Vagina (tissue), 2 donors: ENCODE measurements around the gene CRY1.

Experiments used
- POLR2A ChIP-seq, 2 donors: fragments of 450-650 bp; IDR thresholded peaks; one replicate each; pipeline ENCODE4 v1.6.1; 2017; ENCODE audit warnings: antibody characterized with exemption in 2 of 2, mild to moderate bottlenecking in 2 of 2, moderate library complexity in 2 of 2
- POLR2AphosphoS5 ChIP-seq, 2 donors: sonication (generic); formaldehyde crosslinking; IDR thresholded peaks; one replicate each; pipeline ENCODE4 v1.9.0; 2017; ENCODE audit warnings: antibody characterized with exemption in 2 of 2, mild to moderate bottlenecking in 2 of 2, low read depth in 1 of 2; ENCODE audit not compliant: insufficient read depth in 1 of 2
- TF ChIP-seq, protein P1 (sequence below), 3 experiments: fragments of 450-650 bp in 2 of 3; fragments of 200-600 bp in 1 of 3; sonication (generic) in 1 of 3; IDR thresholded peaks; one replicate each; pipeline ENCODE4 v1.5.1; 2017 to 2019; ENCODE audit warnings: antibody characterized with exemption in 3 of 3, mild to moderate bottlenecking in 2 of 3, moderate library complexity in 2 of 3

DNA sequence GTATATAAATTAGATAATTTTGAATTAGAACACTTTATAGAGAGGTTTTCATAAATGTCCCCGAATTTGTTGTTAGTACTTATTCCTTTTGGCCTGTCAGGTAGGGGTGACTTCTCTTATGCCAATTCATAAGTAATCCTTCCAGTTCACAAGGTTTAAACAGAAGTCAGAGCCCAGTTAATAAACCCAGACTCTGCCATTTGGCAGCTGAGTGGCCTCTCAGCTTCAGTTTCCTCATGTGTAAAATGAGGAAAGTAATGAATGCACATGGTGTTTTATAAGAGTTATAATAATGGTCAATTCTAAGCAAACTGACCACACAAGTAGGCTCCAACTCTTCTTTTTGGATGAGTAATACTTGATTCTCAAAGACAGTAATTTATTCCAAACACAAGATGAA lies 116.7 kb downstream of the CRY1 start:
- TF ChIP-seq, protein P1, sequence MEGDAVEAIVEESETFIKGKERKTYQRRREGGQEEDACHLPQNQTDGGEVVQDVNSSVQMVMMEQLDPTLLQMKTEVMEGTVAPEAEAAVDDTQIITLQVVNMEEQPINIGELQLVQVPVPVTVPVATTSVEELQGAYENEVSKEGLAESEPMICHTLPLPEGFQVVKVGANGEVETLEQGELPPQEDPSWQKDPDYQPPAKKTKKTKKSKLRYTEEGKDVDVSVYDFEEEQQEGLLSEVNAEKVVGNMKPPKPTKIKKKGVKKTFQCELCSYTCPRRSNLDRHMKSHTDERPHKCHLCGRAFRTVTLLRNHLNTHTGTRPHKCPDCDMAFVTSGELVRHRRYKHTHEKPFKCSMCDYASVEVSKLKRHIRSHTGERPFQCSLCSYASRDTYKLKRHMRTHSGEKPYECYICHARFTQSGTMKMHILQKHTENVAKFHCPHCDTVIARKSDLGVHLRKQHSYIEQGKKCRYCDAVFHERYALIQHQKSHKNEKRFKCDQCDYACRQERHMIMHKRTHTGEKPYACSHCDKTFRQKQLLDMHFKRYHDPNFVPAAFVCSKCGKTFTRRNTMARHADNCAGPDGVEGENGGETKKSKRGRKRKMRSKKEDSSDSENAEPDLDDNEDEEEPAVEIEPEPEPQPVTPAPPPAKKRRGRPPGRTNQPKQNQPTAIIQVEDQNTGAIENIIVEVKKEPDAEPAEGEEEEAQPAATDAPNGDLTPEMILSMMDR (IDR thresholded peaks at IDR 0.05), result no peak
- TF ChIP-seq POLR2A (IDR thresholded peaks at IDR 0.05), result no peak
- no peak for TF ChIP-seq POLR2AphosphoS5 (IDR thresholded peaks at IDR 0.05; ENCODE audit: insufficient read depth in 1 of 2, low read depth in 1 of 2)
